Measurements from ENCODE around the gene NEDD4L. TPM values are rescaled to one million over a fixed set of nuclear protein-coding genes. Genes with fewer than 3 reads are reported as not detected.

Gene NEDD4L
- total RNA-seq, 2 donors from 2014 or later = 149 to 212 TPM

DNA sequence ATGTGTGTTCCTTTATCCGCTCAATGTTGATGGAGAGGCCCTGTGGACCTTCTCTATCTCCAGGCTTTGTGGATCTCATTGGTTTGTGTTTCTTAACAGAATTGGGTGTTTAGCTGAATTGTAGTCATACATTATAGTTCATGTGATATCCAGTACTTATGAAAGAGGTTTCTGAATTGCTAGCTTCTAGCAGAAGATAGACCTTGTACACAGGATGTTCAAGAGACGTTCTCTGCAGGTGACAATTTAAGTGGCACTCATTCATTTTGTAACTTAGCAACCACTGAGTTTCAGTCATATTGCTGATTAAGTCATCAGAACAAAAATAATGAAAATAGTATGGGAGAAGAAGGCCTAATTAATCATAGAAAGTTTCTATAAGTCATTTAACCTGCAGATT, 305.6 kb downstream of the NEDD4L start:
- TF ChIP-seq, protein P1, sequence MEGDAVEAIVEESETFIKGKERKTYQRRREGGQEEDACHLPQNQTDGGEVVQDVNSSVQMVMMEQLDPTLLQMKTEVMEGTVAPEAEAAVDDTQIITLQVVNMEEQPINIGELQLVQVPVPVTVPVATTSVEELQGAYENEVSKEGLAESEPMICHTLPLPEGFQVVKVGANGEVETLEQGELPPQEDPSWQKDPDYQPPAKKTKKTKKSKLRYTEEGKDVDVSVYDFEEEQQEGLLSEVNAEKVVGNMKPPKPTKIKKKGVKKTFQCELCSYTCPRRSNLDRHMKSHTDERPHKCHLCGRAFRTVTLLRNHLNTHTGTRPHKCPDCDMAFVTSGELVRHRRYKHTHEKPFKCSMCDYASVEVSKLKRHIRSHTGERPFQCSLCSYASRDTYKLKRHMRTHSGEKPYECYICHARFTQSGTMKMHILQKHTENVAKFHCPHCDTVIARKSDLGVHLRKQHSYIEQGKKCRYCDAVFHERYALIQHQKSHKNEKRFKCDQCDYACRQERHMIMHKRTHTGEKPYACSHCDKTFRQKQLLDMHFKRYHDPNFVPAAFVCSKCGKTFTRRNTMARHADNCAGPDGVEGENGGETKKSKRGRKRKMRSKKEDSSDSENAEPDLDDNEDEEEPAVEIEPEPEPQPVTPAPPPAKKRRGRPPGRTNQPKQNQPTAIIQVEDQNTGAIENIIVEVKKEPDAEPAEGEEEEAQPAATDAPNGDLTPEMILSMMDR (IDR thresholded peaks at IDR 0.05) = no peak
- no peaks in the 10 kb centered on the region for H3K27me3 ChIP-seq
- no peaks in the 10 kb centered on the region for H3K36me3 ChIP-seq
- H3K4me3 ChIP-seq = no peak overlapping the region
- intact Hi-C loops (cut with DNase I) = no loop called here
- DNase-seq = no peak
- no peak overlapping the region for H3K27ac ChIP-seq
- H3K9ac ChIP-seq (ENCODE audit: low read depth in 2 of 2, low read length in 2 of 2) = no peak overlapping the region
- no peaks in the 10 kb centered on the region for H3K4me1 ChIP-seq
- H3K9me3 ChIP-seq = no peaks in the 10 kb centered on the region

DNA sequence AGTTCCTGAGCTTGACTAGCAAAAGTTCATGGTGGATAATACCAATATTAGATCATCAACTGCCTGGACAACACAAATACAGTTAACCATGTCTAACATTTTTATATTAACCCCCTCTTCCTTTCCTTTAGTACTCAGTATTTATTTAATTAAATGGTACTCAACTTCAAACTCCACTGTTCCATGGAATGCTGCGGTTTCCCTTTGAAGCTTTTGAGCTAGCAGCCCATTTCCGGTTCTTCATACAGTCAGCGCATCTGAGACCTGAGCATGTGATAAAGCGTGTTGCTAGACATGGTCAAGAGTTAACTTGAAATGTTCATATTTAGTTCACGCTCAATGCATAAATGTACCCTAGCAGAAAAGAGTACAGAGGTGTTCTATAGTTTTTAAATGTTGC, 306.5 kb downstream of the NEDD4L start:
- TF ChIP-seq, protein P1 (IDR thresholded peaks at IDR 0.05) = no peak
- DNase-seq = no peak

DNA sequence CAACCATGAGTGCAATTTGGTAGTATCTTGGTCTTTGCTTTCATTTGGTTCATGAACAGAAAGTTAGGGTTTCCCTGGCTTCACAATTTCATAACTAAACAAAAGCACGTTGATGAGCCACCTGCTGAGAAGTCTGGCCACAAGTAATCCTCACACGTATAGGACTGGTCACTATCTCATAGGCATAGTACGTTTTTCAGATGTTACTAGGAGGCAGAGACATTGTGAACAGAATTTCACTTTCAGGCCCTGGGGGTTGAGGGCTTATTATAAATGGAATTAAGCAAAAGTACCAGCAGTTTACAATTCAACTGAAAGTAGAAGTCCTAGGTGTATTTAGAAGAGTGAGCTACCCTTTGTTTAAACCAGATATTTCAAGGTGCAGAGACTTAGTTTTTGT, 307.8 kb downstream of the NEDD4L start:
- H3K4me1 ChIP-seq = no peaks in the 10 kb centered on the region
- intact Hi-C loops (cut with DNase I) = no loop called here
- H3K9me3 ChIP-seq = no peaks in the 10 kb centered on the region
- DNase-seq = no peak
- H3K27me3 ChIP-seq = no peaks in the 10 kb centered on the region
- no peak overlapping the region for H3K4me3 ChIP-seq
- TF ChIP-seq, protein P1 (IDR thresholded peaks at IDR 0.05) = no peak
- no peak overlapping the region for H3K9ac ChIP-seq (ENCODE audit: low read depth in 2 of 2, low read length in 2 of 2)
- no peak overlapping the region for H3K27ac ChIP-seq
- no peaks in the 10 kb centered on the region for H3K36me3 ChIP-seq

More for the DNA sequence above, 306.5 kb downstream of the NEDD4L start:
- Histone ChIP-seq H3K27me3 (no peaks in the 10 kb centered on the region), H3K4me1 (no peaks in the 10 kb centered on the region), H3K9ac (ENCODE audit: low read depth in 2 of 2, low read length in 2 of 2) (no peak overlapping the region), H3K36me3 (no peaks in the 10 kb centered on the region), H3K27ac (no peak overlapping the region), H3K9me3 (no peaks in the 10 kb centered on the region), H3K4me3 (no peak overlapping the region)
- intact Hi-C loops (cut with DNase I) = no loop called here

DNA sequence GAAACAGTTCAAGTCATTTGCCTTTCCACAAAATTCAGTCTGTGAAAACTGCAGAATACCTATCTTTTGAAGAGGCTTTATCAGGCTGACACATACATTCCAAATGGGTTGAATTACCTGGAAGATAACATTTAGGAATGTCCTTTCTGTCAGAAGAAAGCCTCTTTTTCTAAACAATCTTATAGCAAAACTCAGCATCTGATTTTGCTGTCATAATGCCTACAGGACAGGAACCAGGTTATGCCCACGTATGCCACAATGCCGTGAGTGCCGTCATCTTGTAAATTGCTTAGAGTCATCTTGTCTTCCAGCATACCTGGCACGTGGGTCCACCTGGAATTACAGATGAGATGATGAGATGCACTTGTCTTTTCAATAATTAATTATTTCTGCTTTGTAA, 309.6 kb downstream of the NEDD4L start:
- H3K9me3 ChIP-seq = no peaks in the 10 kb centered on the region
- H3K4me1 ChIP-seq = no peaks in the 10 kb centered on the region
- no peak overlapping the region for H3K9ac ChIP-seq (ENCODE audit: low read depth in 2 of 2, low read length in 2 of 2)
- H3K27me3 ChIP-seq = no peaks in the 10 kb centered on the region
- no peak for DNase-seq
- intact Hi-C loops (cut with DNase I) = no loop called here
- H3K4me3 ChIP-seq = no peak overlapping the region
- no peak overlapping the region for H3K27ac ChIP-seq
- no peaks in the 10 kb centered on the region for H3K36me3 ChIP-seq
- TF ChIP-seq, protein P1 (IDR thresholded peaks at IDR 0.05) = no peak

DNA sequence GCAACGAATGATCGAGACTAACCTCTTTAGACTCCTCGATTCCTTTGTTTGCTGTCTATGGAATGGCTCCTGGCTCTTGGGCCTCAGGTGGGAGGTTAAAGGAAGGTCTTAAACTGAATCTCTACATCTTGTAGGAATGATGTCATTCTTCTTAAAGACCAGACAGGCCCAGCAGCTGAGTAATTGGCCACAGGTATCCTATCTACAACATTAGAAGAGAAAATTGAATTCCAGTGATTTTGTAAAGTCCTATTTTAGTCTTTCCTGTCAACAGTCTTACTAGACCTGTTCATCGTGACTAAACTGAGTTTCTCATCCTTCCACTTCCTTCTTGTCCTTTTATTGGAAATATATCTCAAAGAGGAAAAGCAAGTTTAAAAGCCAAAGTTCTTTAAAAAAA, 310.0 kb downstream of the NEDD4L start:
- intact Hi-C loops (cut with DNase I) = no loop called here
- no peaks in the 10 kb centered on the region for H3K36me3 ChIP-seq

More for the DNA sequence above, 310.0 kb downstream of the NEDD4L start:
- no peak overlapping the region for H3K27ac ChIP-seq
- H3K27me3 ChIP-seq = no peaks in the 10 kb centered on the region
- TF ChIP-seq, protein P1 (IDR thresholded peaks at IDR 0.05) = no peak
- no peaks in the 10 kb centered on the region for H3K4me1 ChIP-seq
- no peaks in the 10 kb centered on the region for H3K9me3 ChIP-seq
- no peak overlapping the region for H3K4me3 ChIP-seq
- no peak for DNase-seq
- no peak overlapping the region for H3K9ac ChIP-seq (ENCODE audit: low read depth in 2 of 2, low read length in 2 of 2)

Data from colonic mucosa (tissue), 4 donors.